Posterior vena cava (tissue), 2 donors: ENCODE data around the gene PIP5K1C. TPM values are rescaled to one million over a fixed set of nuclear protein-coding genes. Genes with fewer than 3 reads are reported as not detected.

ENCODE experiments used
- DNase-seq: peaks from one replicate; pipeline ENCODE4 v3.0.0-alpha.2; 2020; ENCODE audit warnings: low spot score
- intact Hi-C, 2 donors: fragments of 100-400 bp; cut with DNase I; formaldehyde crosslinking; loops; one replicate each; pipeline versions ENCODE4 v1.14.1 to v1.14.2; 2022 to 2023
- total RNA-seq, 2 donors: library from RNA; stranded (reverse); fragmentation: NEBNext Ultra II Directional; extraction: Animal tissue kit (Norgen Biotek cat#: 25700); gene quantifications; one replicate each; pipeline ENCODE4 v1.2.1, GENCODE V29; 2021
- donor health status: DM: yes; HTN: yes; CAD: no.
- donor health status: DM: yes; HTN: yes; CAD: no.

PIP5K1C gene
- total RNA-seq, 2 donors from 2014 or later: 80.9 to 85.4 TPM

- intact Hi-C loops: no loop called here
- no peak for DNase-seq
These were observed 23.6 kb upstream of the PIP5K1C start for GRCh38 chr19:3723883-3724282.

GRCh38 chr19:3723110-3723488, 22.8 kb upstream of the PIP5K1C start:
- no peak for DNase-seq
- intact Hi-C loops: no loop called here

GRCh38 chr19:3722443-3723109, 22.3 kb upstream of the PIP5K1C start:
- intact Hi-C loops: no loop called here
- DNase-seq: no peak

GRCh38 chr19:3721887-3722442, 21.7 kb upstream of the PIP5K1C start:
- intact Hi-C loops: no loop called here

DNA sequence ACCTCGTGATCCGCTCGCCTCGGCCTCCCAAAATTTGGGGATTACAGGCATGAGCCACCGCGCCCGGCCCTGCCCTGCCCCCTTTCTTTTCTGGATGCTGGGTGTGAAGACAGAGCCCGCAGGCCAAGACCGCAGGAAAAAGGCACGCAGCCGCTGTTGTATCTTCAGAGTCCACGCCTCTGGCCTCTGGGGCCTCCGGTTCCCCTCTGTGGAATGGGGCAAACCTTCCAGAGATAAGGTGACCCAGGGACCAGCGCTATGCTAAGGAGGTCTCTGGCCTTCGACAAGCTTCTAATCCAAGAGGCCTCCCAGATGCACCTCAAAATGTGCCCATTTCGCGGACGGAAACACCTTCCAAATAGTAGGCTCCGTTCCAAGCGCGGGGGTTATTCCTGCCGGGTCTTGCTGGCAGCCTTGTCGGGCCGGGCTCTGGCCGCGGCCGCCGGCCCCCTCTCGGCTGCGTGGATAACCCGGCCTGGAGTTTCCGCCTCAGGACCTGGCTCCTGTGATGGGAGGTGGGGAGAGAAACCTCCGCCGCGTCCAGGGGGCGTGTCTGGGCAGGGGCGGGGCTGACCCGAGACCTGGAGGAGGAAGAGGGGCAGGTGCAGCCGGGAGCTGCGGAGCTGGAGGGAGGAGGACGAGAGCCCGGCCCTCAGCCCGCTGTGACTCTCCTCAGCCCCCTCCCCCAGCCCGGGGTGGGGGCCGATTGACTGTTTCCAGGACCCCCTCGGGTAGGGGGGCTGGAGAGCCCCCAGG, 21.0 kb upstream of the PIP5K1C start:
- DNase-seq: peak; percentile 92
- intact Hi-C loops: no loop called here

More at GRCh38 chr19:3721887-3722442, 21.7 kb upstream of the PIP5K1C start:
- no peak for DNase-seq

DNA sequence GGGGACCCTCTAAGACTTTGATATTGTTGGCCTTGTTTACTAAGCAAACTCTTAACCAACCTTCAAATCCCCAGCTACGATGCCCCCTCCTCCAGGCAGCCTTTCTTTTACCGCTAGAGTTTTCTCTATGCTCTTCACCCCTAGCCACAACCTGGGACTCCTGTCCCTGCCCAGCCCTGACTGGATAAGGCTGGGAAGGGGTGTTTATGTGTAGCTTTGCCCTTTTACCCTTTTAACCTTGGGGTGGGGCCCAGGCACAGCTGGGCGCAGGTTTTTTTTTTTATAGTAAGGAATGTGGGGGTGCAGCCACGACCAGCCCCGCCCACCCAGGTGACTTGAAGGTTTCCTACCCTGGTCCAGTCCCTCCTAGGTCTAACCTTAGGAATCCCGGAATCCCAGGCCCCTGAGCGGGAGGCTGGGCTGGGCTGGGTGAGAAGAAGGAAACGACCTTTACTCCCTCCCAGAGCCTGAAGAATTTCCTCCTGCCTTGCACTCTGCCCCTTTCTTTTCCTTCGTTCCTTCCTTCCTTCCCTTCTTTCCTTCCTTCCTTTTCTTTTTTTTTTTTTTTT, 20.2 kb upstream of the PIP5K1C start:
- intact Hi-C loops: no loop called here
- DNase-seq: no peak

DNA sequence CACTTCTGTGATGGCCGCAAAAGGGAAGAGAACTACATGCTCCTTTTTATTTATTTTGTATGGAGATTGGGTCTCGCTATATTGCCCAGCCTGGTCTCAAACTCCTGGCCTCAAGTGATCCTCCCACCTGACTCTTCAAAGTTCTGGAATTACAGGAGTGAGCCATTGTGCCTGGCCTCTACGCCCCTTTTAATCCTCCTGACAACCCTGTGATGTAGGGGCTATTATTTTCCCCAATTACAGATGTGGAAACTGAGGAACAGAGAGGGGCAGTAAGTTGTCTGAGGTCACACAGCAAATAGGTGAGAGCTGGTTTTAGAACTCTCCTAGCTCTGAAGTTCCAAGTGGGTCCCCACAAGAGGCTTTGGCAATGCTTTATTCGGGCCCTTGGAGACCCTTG, 19.6 kb upstream of the PIP5K1C start:
- no peak for DNase-seq
- intact Hi-C loops: no loop called here

GRCh38 chr19:3716147-3716668, 15.9 kb upstream of the PIP5K1C start:
- intact Hi-C loops: no loop called here

GRCh38 chr19:3712663-3713611, 12.7 kb upstream of the PIP5K1C start:
- intact Hi-C loops: no loop called here
- DNase-seq: no peak

More at GRCh38 chr19:3716147-3716668, 15.9 kb upstream of the PIP5K1C start:
- DNase-seq: no peak

- peak; percentile 93 for DNase-seq
- intact Hi-C loops: no loop called here
These were observed 10.1 kb upstream of the PIP5K1C start for GRCh38 chr19:3710265-3710812.

DNA sequence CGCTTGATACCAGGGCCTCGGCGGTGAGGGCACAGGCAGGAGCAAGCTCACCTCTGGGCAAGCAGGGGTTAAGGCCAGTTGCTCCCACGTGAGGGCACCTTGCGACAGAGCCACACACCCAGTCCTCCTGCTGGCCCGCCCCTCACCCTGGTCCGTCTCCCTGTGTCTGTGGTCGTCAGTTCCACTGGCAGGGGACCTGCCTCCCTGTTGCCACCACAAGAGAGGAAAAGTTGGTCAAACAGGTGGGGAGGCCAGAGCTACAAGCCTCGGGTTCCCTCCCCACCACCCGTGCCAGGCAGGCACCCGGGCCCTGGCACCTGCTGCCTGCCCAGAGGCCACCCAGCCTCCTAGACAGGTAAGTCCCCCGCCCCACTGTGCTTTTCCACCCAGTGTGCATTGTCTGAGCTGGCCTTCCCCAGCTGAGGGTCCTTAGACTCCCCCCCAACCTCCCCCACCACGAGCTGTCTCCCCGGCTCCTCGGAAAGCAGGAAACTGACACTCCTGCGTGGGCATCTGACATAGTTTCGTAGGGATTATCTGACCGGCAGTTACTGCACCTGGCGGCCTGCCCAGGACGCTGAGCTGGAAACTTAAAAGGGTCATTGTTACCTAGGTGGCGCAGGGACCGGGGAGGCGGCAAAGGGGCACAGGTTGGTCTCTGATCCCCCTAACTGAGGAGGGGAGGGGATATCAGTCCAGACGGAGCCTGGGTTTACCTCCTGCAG, 8.1 kb upstream of the PIP5K1C start, which contains the start of gene TJP3:
TSS of gene TJP3 (plus strand) at position 178 of the 725 bp plus-strand sequence. CDS start 20,049 bp downstream, outside the sequence.
- DNase-seq: no peak
- intact Hi-C loops: loop anchor here in 1 of 2 donors (5.0 kb wide), 1 partner anchor 166 kb away; no protein-coding TSS in a partner anchor

DNA sequence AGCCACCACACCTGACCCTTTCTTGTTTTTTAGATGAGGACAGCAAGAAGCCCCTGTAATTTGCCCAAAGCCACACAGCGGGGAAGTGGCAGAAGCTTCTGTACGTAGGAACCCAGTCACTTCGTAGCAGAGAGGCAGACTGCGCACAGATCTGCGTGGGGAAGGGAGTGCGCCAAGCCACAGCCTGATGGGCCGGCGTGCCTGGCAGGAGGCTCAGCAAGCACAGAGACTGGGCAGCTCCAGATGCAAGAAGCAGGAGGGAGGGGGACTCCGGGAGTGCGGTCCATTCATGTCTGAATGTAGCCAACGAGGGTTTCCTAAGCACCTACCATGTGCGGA, 7.6 kb upstream of the PIP5K1C start:
- no peak for DNase-seq
- intact Hi-C loops: loop anchor here (2.0 to 5.0 kb wide), 2 partner anchors 43 to 166 kb away; no protein-coding TSS in a partner anchor

- intact Hi-C loops: loop anchor here in 1 of 2 donors (2.0 kb wide), 1 partner anchor 36 kb away; no protein-coding TSS in a partner anchor
- no peak for DNase-seq
These were observed 932 bp upstream of the PIP5K1C start for GRCh38 chr19:3701200-3701599.

- no peak for DNase-seq
- intact Hi-C loops: loop anchor here (2.0 kb wide), 2 partner anchors 33 to 35 kb away; no protein-coding TSS in a partner anchor
These were observed 477 bp downstream of the PIP5K1C start for GRCh38 chr19:3699741-3700241.

- no peak for DNase-seq
- intact Hi-C loops: loop anchor here in 1 of 2 donors (2.0 kb wide), 1 partner anchor 32 kb away; no protein-coding TSS in a partner anchor
These were observed 1.1 kb downstream of the PIP5K1C start for GRCh38 chr19:3698974-3699740.

GRCh38 chr19:3698386-3698950, 1.8 kb downstream of the PIP5K1C start:
- DNase-seq: no peak

More at GRCh38 chr19:3698386-3698950, 1.8 kb downstream of the PIP5K1C start:
- intact Hi-C loops: loop anchor here in 1 of 2 donors (2.0 kb wide), 1 partner anchor 32 kb away; no protein-coding TSS in a partner anchor
